Mesodermal cell (in vitro differentiated cells): ENCODE measurements around the gene ST6GALNAC1.

Source experiments
- H3K27ac ChIP-seq: 2 replicates; pipeline ENCODE4 v1.7.0; 2013; ENCODE audit warnings: mild to moderate bottlenecking, low read depth, low read length, moderate library complexity; ENCODE audit not compliant: severe bottlenecking
- H3K36me3 ChIP-seq: 2 replicates; pipeline ENCODE4 v1.7.1; 2013; ENCODE audit warnings: mild to moderate bottlenecking, low read length, moderate library complexity; ENCODE audit not compliant: control insufficient read depth, insufficient read depth
- H3K4me1 ChIP-seq: one replicate; pipeline ENCODE4 v1.7.1; 2013; ENCODE audit warnings: mild to moderate bottlenecking, low read length; ENCODE audit not compliant: insufficient read depth, control insufficient read depth, poor library complexity, severe bottlenecking
- H3K4me3 ChIP-seq: 2 replicates; pipeline ENCODE4 v1.7.0; 2013; ENCODE audit warnings: low read length, control low read depth, mild to moderate bottlenecking; ENCODE audit not compliant: insufficient read depth, poor library complexity, severe bottlenecking; ENCODE audit errors: extremely low read depth
- H3K9me3 ChIP-seq: 2 replicates; pipeline ENCODE4 v1.7.1; 2013; ENCODE audit warnings: mild to moderate bottlenecking, low read length, moderate library complexity; ENCODE audit not compliant: control insufficient read depth
- WGBS, 2 experiments: methylation state at CpG; one replicate each; pipeline ENCODE4 v1.1.5; 2013; ENCODE audit warnings: missing lambda C conversion rate in 2 of 2; ENCODE audit not compliant: insufficient coverage in 2 of 2; 5-methylcytosine and 5-hydroxymethylcytosine counted together

Gene ST6GALNAC1

DNA sequence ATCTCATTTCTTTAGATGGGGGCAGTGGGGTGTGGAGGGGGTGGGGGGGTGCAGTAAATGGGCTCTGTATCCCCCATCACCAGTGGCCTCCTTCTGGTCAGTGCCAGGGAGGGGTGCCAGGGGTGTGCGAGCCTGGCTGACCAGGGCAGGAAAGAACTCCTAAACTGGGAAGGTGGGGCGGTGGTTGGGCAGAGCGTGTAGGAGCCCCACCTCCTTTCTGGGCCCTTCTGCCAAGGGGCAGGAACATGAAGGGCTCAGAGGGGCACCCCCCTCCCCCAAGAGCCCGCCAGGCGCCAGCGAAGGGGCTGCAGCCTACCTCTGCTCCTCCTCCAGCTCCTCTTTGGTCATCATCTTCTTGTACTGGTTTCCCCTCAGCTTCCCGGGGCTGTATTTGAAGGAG lies 41.2 kb upstream of the ST6GALNAC1 start:
- Histone ChIP-seq H3K27ac (no peak overlapping the region), H3K9me3 (no peaks in the 10 kb centered on the region), H3K4me1 (no peaks in the 10 kb centered on the region), H3K4me3 (no peak overlapping the region), H3K36me3 (peaks cover 34% of the 10 kb centered on the region)
- WGBS, 2 experiments = 91% methylated on average over 3 of the region's 7 CpGs; no CpG with 5 or more reads in 1 of the 2 experiments

DNA sequence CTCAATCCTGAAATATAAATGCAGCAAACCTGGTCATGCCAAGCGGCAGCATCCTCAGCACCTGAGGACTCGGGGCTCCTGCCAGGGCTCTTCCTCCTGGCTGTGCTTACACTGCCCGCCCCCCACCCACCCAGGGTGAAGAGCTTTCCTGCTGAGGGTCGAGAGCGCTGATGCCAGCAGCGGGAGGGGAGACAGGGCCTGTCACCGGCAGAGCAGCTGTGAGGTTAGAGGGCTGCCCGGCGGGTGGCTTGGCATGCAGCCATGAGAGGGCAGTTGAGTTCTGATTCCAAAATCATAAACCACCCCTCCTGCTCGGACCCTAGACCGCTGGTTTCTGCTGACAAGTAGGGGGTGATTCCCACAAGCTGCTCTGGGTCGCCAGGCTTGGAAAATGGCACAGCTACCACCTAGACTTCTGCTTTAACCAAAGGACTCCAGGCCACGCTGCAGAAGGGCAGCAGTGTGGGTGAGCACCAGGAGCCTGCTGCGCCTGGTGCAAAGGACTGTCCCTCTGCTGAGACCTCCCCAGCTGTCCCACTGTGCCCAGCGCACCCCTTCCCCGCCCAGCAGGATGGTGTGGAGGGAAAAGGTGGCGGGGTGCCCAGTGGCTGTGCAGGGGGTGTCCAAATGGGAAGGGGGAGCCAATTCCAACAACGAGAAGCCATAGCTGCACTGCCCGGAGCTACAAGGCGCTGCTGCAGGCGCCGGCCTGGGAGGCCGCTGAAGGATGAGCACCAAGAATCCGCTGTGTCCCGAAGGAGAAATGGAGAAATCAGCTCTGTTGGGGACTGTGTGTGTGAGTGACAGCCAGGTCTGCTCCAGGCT lies 40.6 kb upstream of the ST6GALNAC1 start:
- H3K27ac ChIP-seq = no peak overlapping the region
- H3K36me3 ChIP-seq = peaks cover 38% of the 10 kb centered on the region
- H3K9me3 ChIP-seq = no peaks in the 10 kb centered on the region
- 94% methylated on average over 15 to 17 of the region's 25 CpGs for WGBS, 2 experiments
- H3K4me3 ChIP-seq = no peak overlapping the region
- no peaks in the 10 kb centered on the region for H3K4me1 ChIP-seq

DNA sequence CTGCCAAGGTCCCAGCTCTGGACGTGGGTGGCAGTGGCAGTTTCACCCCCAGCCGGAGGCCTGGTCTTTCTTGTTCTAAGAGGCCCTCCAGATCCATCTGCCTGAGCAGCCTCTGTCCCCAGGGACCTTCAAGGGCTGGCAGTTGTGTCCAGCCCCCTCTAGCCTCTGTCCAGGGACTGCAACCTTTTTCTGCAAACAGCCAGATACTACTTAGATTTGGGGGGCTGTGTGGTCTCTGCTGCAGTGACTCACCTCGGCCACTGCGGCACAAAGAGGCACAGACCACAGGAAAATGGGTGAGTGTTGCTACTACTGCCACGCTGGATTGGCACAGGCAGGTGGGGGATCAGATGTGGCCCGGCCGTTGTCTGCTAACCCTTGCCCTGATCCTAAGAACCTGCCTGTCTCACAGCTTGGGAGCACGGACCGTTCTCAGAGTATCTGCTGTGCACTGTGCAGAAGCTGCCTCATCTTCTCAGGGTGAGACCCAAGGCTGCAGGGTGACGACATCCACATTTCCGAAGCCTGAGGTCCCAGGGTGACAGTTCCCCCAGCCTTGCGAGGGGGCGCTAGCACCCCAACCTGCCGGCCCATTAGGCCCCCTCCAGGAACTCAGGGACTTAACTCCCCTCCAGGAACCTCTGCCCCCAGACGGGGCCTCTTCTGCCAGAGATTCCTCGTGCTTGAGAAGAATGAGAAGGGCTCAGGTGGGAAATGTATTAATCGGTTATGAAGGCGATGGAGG lies 39.6 kb upstream of the ST6GALNAC1 start:
- H3K4me3 ChIP-seq = no peak overlapping the region

DNA sequence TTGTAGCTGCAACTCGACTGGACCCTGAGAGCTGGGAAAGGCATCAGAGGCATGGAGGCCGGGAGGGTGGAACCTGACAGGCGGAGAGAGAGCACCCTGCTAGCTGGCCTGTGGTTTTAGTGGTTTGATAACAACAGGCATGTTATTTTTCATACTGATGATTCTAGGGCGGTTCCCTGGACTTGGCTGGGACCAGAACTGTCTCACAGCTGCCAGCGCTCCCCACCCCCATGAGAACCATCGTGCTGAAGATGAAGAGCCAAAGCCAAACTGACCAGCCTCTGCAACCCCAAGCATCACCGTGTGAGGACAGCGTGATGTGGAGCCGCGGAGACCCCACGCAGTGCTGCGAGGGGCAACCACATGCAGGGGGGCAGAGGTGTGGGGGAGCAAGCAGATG lies 38.7 kb upstream of the ST6GALNAC1 start:
- WGBS, 2 experiments = 95 to 96% methylated on average over 12 of the region's 12 CpGs

More for the DNA sequence above, 39.6 kb upstream of the ST6GALNAC1 start:
- no peaks in the 10 kb centered on the region for H3K9me3 ChIP-seq
- H3K4me1 ChIP-seq = no peaks in the 10 kb centered on the region
- 77 to 81% methylated on average over 15 to 16 of the region's 18 CpGs for WGBS, 2 experiments
- H3K27ac ChIP-seq = no peak overlapping the region
- H3K36me3 ChIP-seq = peaks cover 36% of the 10 kb centered on the region

DNA sequence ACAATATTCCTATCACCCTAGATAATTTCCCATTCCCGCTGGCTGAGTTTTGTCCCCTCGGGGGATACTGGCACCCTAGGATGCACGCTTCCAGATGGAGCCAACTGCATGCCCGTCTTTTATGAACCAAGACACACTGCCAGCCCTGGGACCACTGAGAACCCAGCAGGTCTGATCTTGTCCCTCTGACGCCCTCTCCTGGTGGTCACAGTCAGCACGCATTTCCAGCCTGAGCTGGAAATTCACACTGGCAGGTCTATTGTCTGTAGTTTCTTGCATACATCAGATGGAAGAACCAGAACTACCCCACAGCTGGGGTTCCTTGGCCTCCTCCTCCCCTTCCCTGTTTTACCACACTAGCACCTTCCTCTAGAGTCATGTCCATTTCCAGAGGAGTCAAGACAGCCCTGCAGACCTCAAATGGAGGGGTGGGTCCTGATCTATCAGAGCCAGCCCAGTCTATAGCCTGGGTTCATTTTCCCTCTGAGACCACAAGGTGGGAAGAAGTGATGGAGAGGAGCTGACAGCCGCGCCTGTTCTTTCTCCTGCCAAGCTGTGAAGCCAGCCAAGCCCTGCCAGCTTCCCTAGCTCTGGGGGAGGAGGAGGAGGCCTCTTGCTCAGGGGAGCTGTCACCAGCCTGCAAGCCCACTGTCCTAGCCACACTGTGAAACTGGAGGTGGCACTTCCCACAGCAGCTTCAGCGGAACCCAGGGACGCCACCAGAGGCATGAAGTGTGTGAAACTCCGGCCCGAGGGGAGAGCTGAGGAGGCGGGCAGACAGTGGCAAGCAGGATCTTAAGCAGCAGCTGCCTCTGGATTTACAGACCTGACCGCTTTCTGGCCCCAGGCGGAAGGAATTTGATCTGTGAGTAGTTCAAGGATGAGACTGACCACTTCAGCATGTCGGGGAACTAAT lies 37.9 kb upstream of the ST6GALNAC1 start:
- Histone ChIP-seq H3K4me3 (no peak overlapping the region), H3K9me3 (no peaks in the 10 kb centered on the region), H3K4me1 (no peaks in the 10 kb centered on the region), H3K36me3 (peaks cover 34% of the 10 kb centered on the region), H3K27ac (peak overlapping the region; percentile 33)
- 62 to 66% methylated on average over 12 to 16 of the region's 16 CpGs for WGBS, 2 experiments

More for the DNA sequence above, 38.7 kb upstream of the ST6GALNAC1 start:
- H3K9me3 ChIP-seq = no peaks in the 10 kb centered on the region
- no peaks in the 10 kb centered on the region for H3K4me1 ChIP-seq
- H3K4me3 ChIP-seq = no peak overlapping the region
- H3K27ac ChIP-seq = peak overlapping the region; percentile 33
- H3K36me3 ChIP-seq = peaks cover 34% of the 10 kb centered on the region

DNA sequence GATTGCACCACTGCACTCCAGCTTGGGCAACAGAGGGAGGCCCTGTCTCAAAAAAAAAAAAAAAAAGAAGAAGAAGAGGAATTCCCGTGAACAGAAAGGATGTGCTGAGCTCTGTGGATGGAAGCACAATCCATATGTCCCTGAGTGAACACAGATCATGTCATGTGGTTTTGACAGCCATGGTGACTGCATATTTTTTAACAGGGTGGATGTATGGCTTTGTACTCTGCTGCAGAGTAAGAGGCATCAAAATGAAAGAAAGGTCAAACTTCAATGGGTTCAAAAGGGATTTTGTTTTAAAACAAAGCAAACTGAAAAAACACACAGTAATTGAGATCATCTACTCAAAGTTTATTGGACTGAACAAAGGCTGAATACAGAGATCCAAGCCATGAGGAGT lies 35.7 kb upstream of the ST6GALNAC1 start:
- Histone ChIP-seq H3K27ac (no peak overlapping the region), H3K36me3 (peaks cover 28% of the 10 kb centered on the region), H3K4me1 (no peaks in the 10 kb centered on the region), H3K4me3 (no peak overlapping the region), H3K9me3 (no peaks in the 10 kb centered on the region)
- 88% methylated on average over 1 of the region's 1 CpG; no CpG with 5 or more reads in 1 of the 2 experiments for WGBS, 2 experiments

DNA sequence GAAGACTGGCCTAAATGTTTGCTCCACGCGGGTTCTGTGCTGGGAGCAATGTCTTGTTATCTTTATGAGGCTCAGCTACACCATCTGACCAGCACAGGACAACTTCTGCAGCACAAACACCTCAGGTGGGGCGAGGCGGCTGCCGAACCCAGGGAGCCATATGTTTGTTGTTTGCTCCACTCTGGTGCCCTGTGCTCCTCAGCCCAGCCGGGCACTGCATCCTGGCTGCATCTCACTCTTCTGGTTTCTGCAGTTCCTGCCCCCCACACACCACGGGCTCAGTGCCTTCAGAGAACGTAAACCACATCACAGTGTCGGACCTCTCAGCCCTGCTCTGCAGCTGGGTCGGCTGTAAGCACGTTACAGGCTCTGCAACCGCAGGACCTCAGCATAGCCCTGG lies 34.8 kb upstream of the ST6GALNAC1 start:
- Histone ChIP-seq H3K36me3 (peaks cover 20% of the 10 kb centered on the region), H3K4me3 (no peak overlapping the region), H3K4me1 (no peaks in the 10 kb centered on the region), H3K27ac (no peak overlapping the region), H3K9me3 (no peaks in the 10 kb centered on the region)
- 80 to 81% methylated on average over 11 to 12 of the region's 12 CpGs for WGBS, 2 experiments

DNA sequence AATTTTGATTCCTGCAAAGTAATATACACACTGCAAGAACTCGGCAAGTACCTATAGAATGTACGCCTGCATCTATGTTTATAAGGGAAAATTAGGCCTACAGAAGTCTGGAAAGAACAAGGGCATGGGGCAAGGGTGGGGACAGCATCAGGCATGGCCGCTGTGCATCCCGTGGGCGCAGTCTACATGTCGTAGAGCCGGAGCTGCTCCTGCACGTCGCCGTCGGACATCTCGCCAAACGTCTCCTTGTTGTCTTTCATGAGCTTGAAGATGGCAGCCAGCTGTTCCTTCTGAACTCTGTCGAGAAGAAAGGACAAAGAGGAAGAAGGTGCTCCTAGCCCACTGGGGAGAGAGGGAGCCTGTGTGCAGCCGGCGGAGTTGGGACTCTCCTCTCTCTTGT lies 33.8 kb upstream of the ST6GALNAC1 start:
- Histone ChIP-seq H3K4me1 (no peaks in the 10 kb centered on the region), H3K27ac (no peak overlapping the region), H3K4me3 (no peak overlapping the region), H3K36me3 (peaks cover 16% of the 10 kb centered on the region), H3K9me3 (no peaks in the 10 kb centered on the region)
- WGBS, 2 experiments = 96 to 98% methylated on average over 16 of the region's 16 CpGs

DNA sequence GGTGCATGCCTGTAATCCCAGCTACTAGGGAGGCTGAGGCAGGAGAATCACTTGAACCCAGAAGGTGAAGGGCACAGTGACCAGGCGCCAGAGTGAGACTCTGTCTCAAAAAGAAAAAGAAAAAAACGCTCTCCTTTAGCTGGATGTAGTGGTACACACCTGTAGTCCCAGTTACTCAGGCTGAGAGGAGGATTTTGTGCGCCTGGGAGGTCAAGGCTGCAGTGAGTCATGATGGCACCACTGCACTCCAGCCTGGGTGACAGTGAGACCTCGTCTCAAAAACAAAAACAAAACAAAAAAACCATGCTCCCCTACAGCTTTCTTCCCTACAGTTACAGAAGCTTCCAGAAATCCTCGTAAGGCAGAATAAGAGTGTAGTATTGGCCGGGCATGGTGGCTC lies 33.1 kb upstream of the ST6GALNAC1 start:
- WGBS, 2 experiments = 80 to 90% methylated on average over 5 of the region's 6 CpGs
- Histone ChIP-seq H3K9me3 (no peaks in the 10 kb centered on the region), H3K4me3 (no peak overlapping the region), H3K36me3 (peaks cover 16% of the 10 kb centered on the region), H3K27ac (no peak overlapping the region), H3K4me1 (no peaks in the 10 kb centered on the region)

DNA sequence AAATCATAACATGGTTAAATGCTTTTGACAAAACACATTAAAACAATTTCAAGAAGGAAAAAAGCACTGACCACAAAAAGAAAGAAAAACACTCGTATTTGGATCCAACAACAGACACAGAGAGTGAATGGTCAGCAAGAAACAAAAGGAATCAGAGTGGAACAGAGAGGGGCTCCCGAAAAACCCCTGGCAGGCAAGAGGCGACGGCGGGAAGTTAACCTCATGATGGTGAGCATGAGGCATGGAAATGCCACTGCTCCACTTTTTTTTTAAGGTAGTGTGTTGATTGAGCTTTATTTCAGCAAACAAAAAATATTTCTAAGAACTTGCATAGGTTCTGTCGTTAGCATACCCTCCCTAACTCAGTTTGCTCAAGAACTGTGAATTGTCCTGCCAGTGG lies 32.1 kb upstream of the ST6GALNAC1 start:
- H3K27ac ChIP-seq = no peak overlapping the region

More for the DNA sequence above, 32.1 kb upstream of the ST6GALNAC1 start:
- 93 to 98% methylated on average over 4 of the region's 6 CpGs for WGBS, 2 experiments
- no peak overlapping the region for H3K4me3 ChIP-seq
- no peaks in the 10 kb centered on the region for H3K9me3 ChIP-seq
- H3K4me1 ChIP-seq = peaks cover 5% of the 10 kb centered on the region
- H3K36me3 ChIP-seq = peaks cover 12% of the 10 kb centered on the region
